DND-41 (cell line): Measurements from ENCODE around the gene ZNF333.

Experiments
- CTCF ChIP-seq: IDR thresholded peaks from 2 replicates; pipeline ENCODE4 v1.5.1; 2012; ENCODE audit warnings: borderline replicate concordance, low read length, moderate library complexity, mild to moderate bottlenecking; ENCODE audit not compliant: poor library complexity, severe bottlenecking; ENCODE audit errors: extremely low read depth
- EZH2 ChIP-seq: IDR thresholded peaks from 3 replicates; pipeline ENCODE4 v1.6.1; 2012; ENCODE audit warnings: borderline replicate concordance, low read depth, mild to moderate bottlenecking, moderate library complexity, low read length, inconsistent platforms; ENCODE audit not compliant: severe bottlenecking

- TF ChIP-seq CTCF (no peak), EZH2 (no peak)
Observed at GRCh38 chr19:14772467-14772866, 82.6 kb downstream of the ZNF333 start.
